MM.1S (cell line): ENCODE results near the gene USP32.
"Not testable (repeated sequence)": the region's sequence is repeated elsewhere in the genome, so short reads cannot be mapped to it uniquely, and the experiment has no call there.

Experiments
- CTCF ChIP-seq: fragments of 300-600 bp; sonication (generic); IDR thresholded peaks from 2 replicates; pipeline ENCODE4 v1.5.1; 2016; ENCODE audit warnings: antibody characterized with exemption, low read length, mixed read lengths
- EZH2 ChIP-seq: fragments of 300-600 bp; sonication (generic); optimal IDR thresholded peaks from 2 replicates; pipeline ENCODE3; 2017; ENCODE audit warnings: low read depth, mild to moderate bottlenecking, antibody characterized with exemption, low read length, mixed read lengths

GRCh38 chr17:60314900-60315299, 77.0 kb downstream of the USP32 start:
- TF ChIP-seq CTCF, EZH2: not testable (repeated sequence)
